HG03565 (cell line): ENCODE measurements around the gene ZCWPW2.

ENCODE experiments used
- ATAC-seq: cut with Tn5 transposase; IDR thresholded peaks from one replicate; pipeline ENCODE4 v1.9.1; 2021; ENCODE audit warnings: mild to moderate bottlenecking, moderate library complexity; ENCODE audit not compliant: unreplicated experiment

ZCWPW2 gene

GRCh38 chr3:28569357-28569756, 220.8 kb downstream of the ZCWPW2 start:
- ATAC-seq, result no peak

- ATAC-seq, result no peak
Observed at GRCh38 chr3:28574036-28574435, 225.5 kb downstream of the ZCWPW2 start.

GRCh38 chr3:28575100-28575745, 226.7 kb downstream of the ZCWPW2 start:
- no peak for ATAC-seq
